Neural progenitor cell (in vitro differentiated cells): ENCODE results near the gene TRIM66.

Experiments
- CTCF ChIP-seq: fragments of 200-600 bp; sonication (generic); IDR thresholded peaks from 2 replicates; pipeline ENCODE4 v1.5.1; 2017; ENCODE audit warnings: antibody characterized with exemption, mild to moderate bottlenecking
- EZH2 ChIP-seq: fragments of 200-600 bp; sonication (generic); IDR thresholded peaks from 2 replicates; pipeline ENCODE4 v1.6.1; 2017; ENCODE audit warnings: antibody characterized with exemption, mild to moderate bottlenecking, moderate library complexity
- EZH2phosphoT487 ChIP-seq: fragments of 200-600 bp; sonication (generic); IDR thresholded peaks from 2 replicates; pipeline ENCODE4 v1.6.1; 2017; ENCODE audit warnings: antibody characterized with exemption

- TF ChIP-seq CTCF = no peak
- no peak for TF ChIP-seq EZH2
- no peak for TF ChIP-seq EZH2phosphoT487
These were observed 32.3 kb upstream of the TRIM66 start for GRCh38 chr11:8714622-8715225.
